Measurements from ENCODE around the gene SMIM8. TPM values are rescaled to one million over a fixed set of nuclear protein-coding genes. Genes with fewer than 3 reads are reported as not detected.

SMIM8 gene
- total and polyA plus RNA-seq, 2 donors from 2014 or later, result 10.5 to 14.6 TPM

- Histone ChIP-seq H3K9ac (ENCODE audit: low read length in 3 of 3) (no peak overlapping the region), H3K9me3 (ENCODE audit: control insufficient read depth in 2 of 3, insufficient read depth in 1 of 3, low read length in 3 of 3) (peaks cover 0 to 4% (median 2%) of the 10 kb centered on the region in 3 donors), H3K27ac (ENCODE audit: low read depth in 2 of 2, low read length in 2 of 2) (no peak overlapping the region), H3K36me3 (ENCODE audit: control insufficient read depth in 2 of 3, insufficient read depth in 3 of 3, low read length in 3 of 3) (no peaks in the 10 kb centered on the region), H3K27me3 (ENCODE audit: control insufficient read depth, insufficient read depth, low read length) (no peaks in the 10 kb centered on the region), H3K4me3 (ENCODE audit: low read length in 3 of 3) (no peak overlapping the region), H3K4me1 (ENCODE audit: control insufficient read depth in 2 of 3, insufficient read depth in 2 of 3, low read depth in 1 of 3, low read length in 3 of 3) (no peaks in the 10 kb centered on the region)
- TF ChIP-seq CTCF (IDR thresholded peaks at IDR 0.05; ENCODE audit: borderline replicate concordance, extremely low read depth, insufficient read depth), result no peak
- DNase-seq (no peak), FAIRE-seq (no peak)
- intact Hi-C loops (cut with DNase I), result no loop called here
These were observed 42.3 kb downstream of the SMIM8 start for GRCh38 chr6:87364602-87365252.

- intact Hi-C loops (cut with DNase I), result no loop called here
- TF ChIP-seq CTCF (IDR thresholded peaks at IDR 0.05; ENCODE audit: borderline replicate concordance, extremely low read depth, insufficient read depth), result no peak
- FAIRE-seq (no peak), DNase-seq (no peak)
- Histone ChIP-seq H3K36me3 (ENCODE audit: control insufficient read depth in 2 of 3, insufficient read depth in 3 of 3, low read length in 3 of 3) (no peaks in the 10 kb centered on the region), H3K9me3 (ENCODE audit: control insufficient read depth in 2 of 3, insufficient read depth in 1 of 3, low read length in 3 of 3) (peaks cover 0 to 4% (median 2%) of the 10 kb centered on the region in 3 donors), H3K27me3 (ENCODE audit: control insufficient read depth, insufficient read depth, low read length) (no peaks in the 10 kb centered on the region), H3K9ac (ENCODE audit: low read length in 3 of 3) (no peak overlapping the region), H3K27ac (ENCODE audit: low read depth in 2 of 2, low read length in 2 of 2) (no peak overlapping the region), H3K4me1 (ENCODE audit: control insufficient read depth in 2 of 3, insufficient read depth in 2 of 3, low read depth in 1 of 3, low read length in 3 of 3) (no peaks in the 10 kb centered on the region), H3K4me3 (ENCODE audit: low read length in 3 of 3) (no peak overlapping the region)
These were observed 43.9 kb downstream of the SMIM8 start for GRCh38 chr6:87366072-87366827.

GRCh38 chr6:87366899-87367298 lies 44.5 kb downstream of the SMIM8 start:
- DNase-seq, result no peak
- H3K9ac ChIP-seq (ENCODE audit: low read length in 3 of 3), result no peak overlapping the region
- H3K4me3 ChIP-seq (ENCODE audit: low read length in 3 of 3), result no peak overlapping the region
- no peak for TF ChIP-seq CTCF (IDR thresholded peaks at IDR 0.05; ENCODE audit: borderline replicate concordance, extremely low read depth, insufficient read depth)
- no peaks in the 10 kb centered on the region for H3K27me3 ChIP-seq (ENCODE audit: control insufficient read depth, insufficient read depth, low read length)
- no peaks in the 10 kb centered on the region for H3K4me1 ChIP-seq (ENCODE audit: control insufficient read depth in 2 of 3, insufficient read depth in 2 of 3, low read depth in 1 of 3, low read length in 3 of 3)
- no peak for FAIRE-seq
- H3K36me3 ChIP-seq (ENCODE audit: control insufficient read depth in 2 of 3, insufficient read depth in 3 of 3, low read length in 3 of 3), result no peaks in the 10 kb centered on the region
- H3K9me3 ChIP-seq (ENCODE audit: control insufficient read depth in 2 of 3, insufficient read depth in 1 of 3, low read length in 3 of 3), result peaks cover 0 to 4% (median 2%) of the 10 kb centered on the region in 3 donors
- intact Hi-C loops (cut with DNase I), result no loop called here
- H3K27ac ChIP-seq (ENCODE audit: low read depth in 2 of 2, low read length in 2 of 2), result no peak overlapping the region

Data from kidney (tissue), 14 donors.